ENCODE data around the gene PPP1R14C.
"Not testable (repeated sequence)": the region's sequence is repeated elsewhere in the genome, so short reads cannot be mapped to it uniquely, and the experiment has no call there.

Gene PPP1R14C

DNA sequence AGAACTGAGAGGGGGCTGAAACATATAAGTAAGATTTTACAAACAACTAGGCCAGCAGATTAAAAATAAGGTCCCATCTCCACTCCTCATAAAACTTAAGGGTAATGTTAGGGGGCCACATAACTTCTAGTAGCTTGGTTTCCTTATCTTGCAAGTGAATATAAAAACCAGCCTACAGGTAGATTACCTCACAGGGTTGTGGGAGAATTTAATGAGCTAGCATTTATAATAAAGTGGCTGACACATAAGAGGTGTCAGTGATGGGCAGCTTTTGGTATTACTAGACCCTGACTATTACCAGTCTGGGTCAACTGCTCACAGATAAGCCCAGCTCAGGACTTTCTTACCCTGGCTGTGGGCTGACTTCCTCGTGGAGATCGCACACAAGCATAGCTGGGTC lies 9.2 kb upstream of the PPP1R14C start:
- no peak overlapping the region for H3K4me2 ChIP-seq (ENCODE audit: low read length)
- no peaks in the 10 kb centered on the region for H3K27me3 ChIP-seq (ENCODE audit: control insufficient read depth, insufficient read depth, low read length)
- no peak overlapping the region for H3K27ac ChIP-seq
- no peak overlapping the region for H3K9ac ChIP-seq
- H3K36me3 ChIP-seq (ENCODE audit: control insufficient read depth, insufficient read depth, low read length) = no peaks in the 10 kb centered on the region
- H3K79me2 ChIP-seq = no peaks in the 10 kb centered on the region
- no peaks in the 10 kb centered on the region for H3K4me1 ChIP-seq
- H3K9me3 ChIP-seq (ENCODE audit: control insufficient read depth, low read length) = no peaks in the 10 kb centered on the region
- TF ChIP-seq, protein P1, sequence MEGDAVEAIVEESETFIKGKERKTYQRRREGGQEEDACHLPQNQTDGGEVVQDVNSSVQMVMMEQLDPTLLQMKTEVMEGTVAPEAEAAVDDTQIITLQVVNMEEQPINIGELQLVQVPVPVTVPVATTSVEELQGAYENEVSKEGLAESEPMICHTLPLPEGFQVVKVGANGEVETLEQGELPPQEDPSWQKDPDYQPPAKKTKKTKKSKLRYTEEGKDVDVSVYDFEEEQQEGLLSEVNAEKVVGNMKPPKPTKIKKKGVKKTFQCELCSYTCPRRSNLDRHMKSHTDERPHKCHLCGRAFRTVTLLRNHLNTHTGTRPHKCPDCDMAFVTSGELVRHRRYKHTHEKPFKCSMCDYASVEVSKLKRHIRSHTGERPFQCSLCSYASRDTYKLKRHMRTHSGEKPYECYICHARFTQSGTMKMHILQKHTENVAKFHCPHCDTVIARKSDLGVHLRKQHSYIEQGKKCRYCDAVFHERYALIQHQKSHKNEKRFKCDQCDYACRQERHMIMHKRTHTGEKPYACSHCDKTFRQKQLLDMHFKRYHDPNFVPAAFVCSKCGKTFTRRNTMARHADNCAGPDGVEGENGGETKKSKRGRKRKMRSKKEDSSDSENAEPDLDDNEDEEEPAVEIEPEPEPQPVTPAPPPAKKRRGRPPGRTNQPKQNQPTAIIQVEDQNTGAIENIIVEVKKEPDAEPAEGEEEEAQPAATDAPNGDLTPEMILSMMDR (IDR thresholded peaks at IDR 0.05) = no peak
- no peak overlapping the region for H2AFZ ChIP-seq
- no peak overlapping the region for H3K4me3 ChIP-seq (ENCODE audit: low read depth, low read length)

DNA sequence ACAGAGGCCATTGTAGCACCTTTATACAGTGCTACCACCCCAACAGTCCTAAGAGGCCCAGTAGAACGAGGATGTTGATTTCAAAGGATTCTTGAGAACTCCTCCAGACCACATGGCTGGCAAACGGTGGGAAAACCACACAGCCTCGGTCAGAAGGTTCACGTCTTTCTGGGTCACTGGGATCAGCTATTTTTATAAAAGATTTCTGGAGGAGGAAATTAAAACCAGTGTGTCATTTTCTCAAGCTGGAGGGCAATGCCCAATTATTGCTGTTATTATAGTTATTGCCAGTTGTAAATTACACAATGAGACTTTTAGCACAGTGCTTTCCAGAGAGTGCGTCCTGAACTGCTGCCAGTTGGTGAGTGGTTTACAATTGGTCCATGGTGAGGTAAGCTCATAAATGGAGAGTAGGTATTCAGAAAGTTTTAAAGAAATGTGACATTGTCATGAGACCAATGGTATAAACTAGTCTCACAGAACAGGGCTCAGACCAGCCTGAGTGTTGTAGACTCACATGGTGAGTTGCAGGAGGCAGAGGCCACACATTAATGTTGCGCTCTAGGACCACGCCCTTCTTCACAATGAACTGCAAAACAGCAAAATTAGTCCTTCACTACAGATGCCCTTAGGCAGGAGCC lies 8.4 kb upstream of the PPP1R14C start:
- H3K27me3 ChIP-seq (ENCODE audit: control insufficient read depth, insufficient read depth, low read length) = no peaks in the 10 kb centered on the region
- TF ChIP-seq, protein P1 (IDR thresholded peaks at IDR 0.05) = no peak
- no peak overlapping the region for H3K4me2 ChIP-seq (ENCODE audit: low read length)
- H3K36me3 ChIP-seq (ENCODE audit: control insufficient read depth, insufficient read depth, low read length) = no peaks in the 10 kb centered on the region
- H3K4me1 ChIP-seq = no peaks in the 10 kb centered on the region
- H2AFZ ChIP-seq = no peak overlapping the region
- H3K79me2 ChIP-seq = no peaks in the 10 kb centered on the region
- no peak overlapping the region for H3K27ac ChIP-seq
- no peaks in the 10 kb centered on the region for H3K9me3 ChIP-seq (ENCODE audit: control insufficient read depth, low read length)
- H3K9ac ChIP-seq = no peak overlapping the region
- no peak overlapping the region for H3K4me3 ChIP-seq (ENCODE audit: low read depth, low read length)

DNA sequence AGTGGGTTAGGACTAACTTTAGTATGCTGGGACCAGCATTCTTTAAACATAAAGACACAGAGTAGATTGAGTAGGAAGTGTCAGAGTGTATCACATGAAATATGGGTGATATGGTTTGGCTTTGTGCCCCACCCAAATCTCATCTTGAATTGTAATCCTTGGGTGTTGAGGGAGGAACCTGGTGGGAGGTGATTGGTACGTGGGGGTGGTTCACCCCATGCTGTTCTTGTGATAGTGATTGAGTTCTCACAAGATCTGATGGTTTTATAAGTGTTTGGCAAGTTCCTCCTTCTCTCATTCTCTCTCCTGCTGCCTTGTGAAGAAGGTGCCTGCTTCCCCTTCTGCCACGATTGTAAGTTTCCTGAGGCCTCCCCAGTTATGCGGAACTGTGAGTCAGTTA lies 5.1 kb upstream of the PPP1R14C start:
- not testable (repeated sequence) for H3K27me3 ChIP-seq (ENCODE audit: control insufficient read depth, insufficient read depth, low read length); H3K4me2 ChIP-seq (ENCODE audit: low read length); H3K27ac ChIP-seq; H3K9ac ChIP-seq; H3K36me3 ChIP-seq (ENCODE audit: control insufficient read depth, insufficient read depth, low read length); H3K4me3 ChIP-seq (ENCODE audit: low read depth, low read length); H3K79me2 ChIP-seq; H2AFZ ChIP-seq; H3K4me1 ChIP-seq; H3K9me3 ChIP-seq (ENCODE audit: control insufficient read depth, low read length)

DNA sequence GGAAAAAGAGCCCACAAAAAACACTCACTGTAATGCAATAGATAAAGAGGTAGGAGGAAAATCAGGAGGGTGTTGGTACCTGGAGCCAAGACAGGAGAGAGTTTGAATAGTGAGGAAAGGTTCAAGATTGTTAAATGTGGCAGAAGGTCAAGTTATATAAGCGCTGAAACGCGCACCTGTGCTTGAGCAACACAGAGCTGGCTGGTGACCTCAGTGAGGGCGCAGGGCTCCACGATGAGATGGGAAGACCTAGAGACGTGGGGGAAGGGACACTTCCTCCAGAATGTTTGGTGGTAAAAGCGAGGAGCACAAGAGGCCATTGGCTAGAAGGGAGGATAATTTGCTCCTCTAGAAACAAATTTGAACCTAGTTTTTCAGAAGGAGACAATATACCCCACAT lies 4.2 kb upstream of the PPP1R14C start:
- Histone ChIP-seq H3K27ac (no peak overlapping the region), H3K9ac (no peak overlapping the region), H3K4me2 (ENCODE audit: low read length) (no peak overlapping the region), H3K36me3 (ENCODE audit: control insufficient read depth, insufficient read depth, low read length) (no peaks in the 10 kb centered on the region), H3K9me3 (ENCODE audit: control insufficient read depth, low read length) (no peaks in the 10 kb centered on the region), H3K4me3 (ENCODE audit: low read depth, low read length) (no peak overlapping the region), H2AFZ (no peak overlapping the region), H3K79me2 (no peaks in the 10 kb centered on the region), H3K4me1 (no peaks in the 10 kb centered on the region), H3K27me3 (ENCODE audit: control insufficient read depth, insufficient read depth, low read length) (no peaks in the 10 kb centered on the region)
- TF ChIP-seq, protein P1 (IDR thresholded peaks at IDR 0.05) = no peak

DNA sequence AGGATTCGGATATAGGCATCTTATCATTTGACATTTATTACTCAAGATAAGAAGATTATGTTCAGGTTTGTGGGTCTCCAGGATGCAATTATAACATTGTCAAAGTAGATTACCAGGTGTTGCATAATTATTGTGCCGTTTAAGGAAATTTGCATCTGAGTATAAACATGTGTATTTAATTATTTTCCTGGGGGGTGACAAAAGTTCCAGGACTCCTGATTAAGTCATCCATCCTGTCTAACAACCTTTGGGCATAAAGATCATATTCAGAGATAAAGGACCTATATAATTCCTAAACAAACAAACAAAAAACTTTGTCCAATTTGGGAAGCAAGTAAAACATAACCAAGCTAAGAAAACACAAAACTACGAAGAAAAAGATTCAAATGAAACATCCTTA lies 3.3 kb upstream of the PPP1R14C start:
- no peak overlapping the region for H3K9ac ChIP-seq
- no peaks in the 10 kb centered on the region for H3K79me2 ChIP-seq
- no peaks in the 10 kb centered on the region for H3K4me1 ChIP-seq
- no peaks in the 10 kb centered on the region for H3K9me3 ChIP-seq (ENCODE audit: control insufficient read depth, low read length)
- H3K27me3 ChIP-seq (ENCODE audit: control insufficient read depth, insufficient read depth, low read length) = no peaks in the 10 kb centered on the region
- no peaks in the 10 kb centered on the region for H3K36me3 ChIP-seq (ENCODE audit: control insufficient read depth, insufficient read depth, low read length)
- H3K27ac ChIP-seq = no peak overlapping the region
- no peak overlapping the region for H2AFZ ChIP-seq
- H3K4me3 ChIP-seq (ENCODE audit: low read depth, low read length) = no peak overlapping the region
- H3K4me2 ChIP-seq (ENCODE audit: low read length) = no peak overlapping the region
- TF ChIP-seq, protein P1 (IDR thresholded peaks at IDR 0.05) = no peak

All from parathyroid adenoma (tissue), 2 donors.